PC-3 (cell line): Measurements from ENCODE around the gene TSPAN4. TPM values are rescaled to one million over a fixed set of nuclear protein-coding genes. Genes with fewer than 3 reads are reported as not detected.

ENCODE experiments used
- ATAC-seq: fragments of 200-7000 bp; cut with Tn5 transposase; 2 replicates; pipeline ENCODE4 v1.9.1; 2020; ENCODE audit warnings: mild to moderate bottlenecking, moderate library complexity
- BruUV-seq: library from RNA; stranded (reverse); fragments of 400-500 nt; replicated peaks from 2 replicates; lab custom pipeline; 2021; lab: Mats Ljungman, UMichigan
- CTCF ChIA-PET: fragments of 300-600 bp; sonication (Branson Sonifier 250); formaldehyde crosslinking; loops from one replicate; lab custom pipeline; 2022; ENCODE audit warnings: antibody characterized with exemption; lab: Charles Lee
- POLR2A ChIA-PET: fragments of 300-600 bp; sonication (Branson Sonifier 250); formaldehyde crosslinking; loops from one replicate; lab custom pipeline; 2022; ENCODE audit warnings: antibody characterized with exemption; ENCODE audit not compliant: unreplicated experiment; lab: Charles Lee
- DNase-seq: peaks from one replicate; pipeline ENCODE4 v3.0.0-alpha.2; 2015
- H2AFZ ChIP-seq: fragments of 300-600 bp; sonication (generic); 2 replicates; pipeline ENCODE4 v1.6.0; 2016; ENCODE audit warnings: antibody characterized with exemption, low read length
- H3F3A ChIP-seq: fragments of 300-600 bp; sonication (generic); one replicate; pipeline ENCODE4 v1.6.0; 2017; ENCODE audit warnings: antibody characterized with exemption, low read length, control low read depth, mild to moderate bottlenecking; ENCODE audit not compliant: unreplicated experiment
- H3K27ac ChIP-seq: fragments of 300-600 bp; sonication (generic); 2 replicates; pipeline ENCODE4 v1.5.1; 2016; ENCODE audit warnings: mild to moderate bottlenecking, low read length
- H3K27me3 ChIP-seq: fragments of 300-600 bp; sonication (generic); 2 replicates; pipeline ENCODE4 v1.6.1; 2016; ENCODE audit warnings: low read length, mixed read lengths
- H3K36me3 ChIP-seq: fragments of 300-600 bp; sonication (generic); 2 replicates; pipeline ENCODE4 v1.6.1; 2016; ENCODE audit warnings: low read depth, mixed run types, low read length, mixed read lengths
- H3K4me1 ChIP-seq: fragments of 300-600 bp; sonication (generic); 2 replicates; pipeline ENCODE4 v1.5.1; 2016; ENCODE audit warnings: low read length; ENCODE audit not compliant: insufficient read depth
- H3K4me2 ChIP-seq: fragments of 300-600 bp; sonication (generic); 2 replicates; pipeline ENCODE4 v1.6.0; 2016; ENCODE audit warnings: low read length
- H3K4me3 ChIP-seq: fragments of 300-600 bp; sonication (generic); 2 replicates; pipeline ENCODE4 v1.5.1; 2016; ENCODE audit warnings: mild to moderate bottlenecking, low read length, mixed read lengths
- H3K79me2 ChIP-seq: fragments of 300-600 bp; sonication (generic); 2 replicates; pipeline ENCODE4 v1.6.1; 2017; ENCODE audit warnings: low read length, mixed read lengths
- H3K9ac ChIP-seq: fragments of 300-600 bp; sonication (generic); 2 replicates; pipeline ENCODE4 v1.6.0; 2016; ENCODE audit warnings: mild to moderate bottlenecking, low read length
- H3K9me2 ChIP-seq: fragments of 300-600 bp; sonication (generic); replicated peaks from 2 replicates; pipeline ENCODE4 v1.6.1; 2016; ENCODE audit warnings: mixed run types, low read length, mixed read lengths
- H3K9me3 ChIP-seq: fragments of 300-600 bp; sonication (generic); 2 replicates; pipeline ENCODE4 v1.6.1; 2016; ENCODE audit warnings: low read length, mixed read lengths
- H4K20me1 ChIP-seq: fragments of 300-600 bp; sonication (generic); 2 replicates; pipeline ENCODE4 v1.6.1; 2016; ENCODE audit warnings: low read length, mixed read lengths
- EZH2 ChIP-seq: fragments of 300-600 bp; sonication (generic); IDR thresholded peaks from one replicate; pipeline ENCODE4 v1.6.1; 2017; ENCODE audit warnings: antibody characterized with exemption, mild to moderate bottlenecking, low read length; ENCODE audit not compliant: unreplicated experiment
- EZH2phosphoT487 ChIP-seq: fragments of 300-600 bp; sonication (generic); IDR thresholded peaks from 2 replicates; pipeline ENCODE4 v1.6.1; 2018; ENCODE audit warnings: mild to moderate bottlenecking, antibody characterized with exemption, low read length, borderline replicate concordance
- intact Hi-C: fragments of 100-400 bp; cut with micrococcal nuclease; formaldehyde crosslinking; loops from 2 replicates; pipeline ENCODE4 v1.9.0; 2023
- total RNA-seq: library from RNA; depleted of rRNA; stranded (reverse); fragments of >200 nt; gene quantifications from 2 replicates; pipeline ENCODE4 v1.2.3, GENCODE V29; 2014; rRNA removed
- TF ChIP-seq, protein P1 (sequence below): fragments of 300-600 bp; sonication (generic); conservative IDR thresholded peaks from 2 replicates; pipeline ENCODE4 v1.5.1; 2017; ENCODE audit warnings: antibody characterized with exemption, low read depth, mild to moderate bottlenecking, low read length

TSPAN4 gene
- total RNA-seq, 1 experiment from 2014 or later, result 121 TPM

DNA sequence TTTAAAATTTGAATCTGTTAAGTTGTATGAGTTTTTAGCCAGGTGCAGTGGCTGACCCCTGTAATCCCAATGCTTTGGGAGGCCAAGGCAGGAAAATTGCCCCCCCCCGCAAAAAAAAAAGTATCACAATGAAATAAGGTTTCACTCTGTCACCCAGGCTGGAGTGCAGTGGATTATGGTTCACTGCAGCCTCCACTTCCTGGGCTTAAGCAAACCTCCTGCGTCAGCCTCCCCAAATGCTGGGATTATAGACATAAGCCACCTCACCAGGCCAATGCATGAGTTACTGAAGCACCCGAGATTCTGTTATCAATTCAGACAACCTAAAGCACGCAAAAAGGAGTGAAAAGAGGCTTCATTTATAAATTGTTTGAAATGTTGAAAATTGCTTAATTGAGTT, 70.4 kb downstream of the TSPAN4 start:
- no peaks in the 10 kb centered on the region for H4K20me1 ChIP-seq
- POLR2A ChIA-PET, result no interaction called here
- H3K9me3 ChIP-seq, result no peaks in the 10 kb centered on the region
- no TSS peak for BruUV-seq
- TF ChIP-seq EZH2 (no peak), EZH2phosphoT487 (no peak)
- TF ChIP-seq, protein P1, sequence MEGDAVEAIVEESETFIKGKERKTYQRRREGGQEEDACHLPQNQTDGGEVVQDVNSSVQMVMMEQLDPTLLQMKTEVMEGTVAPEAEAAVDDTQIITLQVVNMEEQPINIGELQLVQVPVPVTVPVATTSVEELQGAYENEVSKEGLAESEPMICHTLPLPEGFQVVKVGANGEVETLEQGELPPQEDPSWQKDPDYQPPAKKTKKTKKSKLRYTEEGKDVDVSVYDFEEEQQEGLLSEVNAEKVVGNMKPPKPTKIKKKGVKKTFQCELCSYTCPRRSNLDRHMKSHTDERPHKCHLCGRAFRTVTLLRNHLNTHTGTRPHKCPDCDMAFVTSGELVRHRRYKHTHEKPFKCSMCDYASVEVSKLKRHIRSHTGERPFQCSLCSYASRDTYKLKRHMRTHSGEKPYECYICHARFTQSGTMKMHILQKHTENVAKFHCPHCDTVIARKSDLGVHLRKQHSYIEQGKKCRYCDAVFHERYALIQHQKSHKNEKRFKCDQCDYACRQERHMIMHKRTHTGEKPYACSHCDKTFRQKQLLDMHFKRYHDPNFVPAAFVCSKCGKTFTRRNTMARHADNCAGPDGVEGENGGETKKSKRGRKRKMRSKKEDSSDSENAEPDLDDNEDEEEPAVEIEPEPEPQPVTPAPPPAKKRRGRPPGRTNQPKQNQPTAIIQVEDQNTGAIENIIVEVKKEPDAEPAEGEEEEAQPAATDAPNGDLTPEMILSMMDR, result no peak
- H3K36me3 ChIP-seq, result no peaks in the 10 kb centered on the region; the same call in 1 of the 2 replicates
- no peak overlapping the region for H3K4me3 ChIP-seq
- H2AFZ ChIP-seq, result no peak overlapping the region
- ATAC-seq, result no peak
- no peaks in the 10 kb centered on the region for H3F3A ChIP-seq
- H3K27ac ChIP-seq, result no peak overlapping the region
- H3K9ac ChIP-seq, result no peak overlapping the region
- no peaks in the 10 kb centered on the region for H3K9me2 ChIP-seq
- H3K4me1 ChIP-seq, result peaks cover 16% of the 10 kb centered on the region
- no peaks in the 10 kb centered on the region for H3K27me3 ChIP-seq
- no peak for DNase-seq
- peaks cover 26% of the 10 kb centered on the region for H3K79me2 ChIP-seq
- H3K4me2 ChIP-seq, result no peak overlapping the region
- intact Hi-C loops, result no loop called here
- CTCF ChIA-PET, result no interaction called here

DNA sequence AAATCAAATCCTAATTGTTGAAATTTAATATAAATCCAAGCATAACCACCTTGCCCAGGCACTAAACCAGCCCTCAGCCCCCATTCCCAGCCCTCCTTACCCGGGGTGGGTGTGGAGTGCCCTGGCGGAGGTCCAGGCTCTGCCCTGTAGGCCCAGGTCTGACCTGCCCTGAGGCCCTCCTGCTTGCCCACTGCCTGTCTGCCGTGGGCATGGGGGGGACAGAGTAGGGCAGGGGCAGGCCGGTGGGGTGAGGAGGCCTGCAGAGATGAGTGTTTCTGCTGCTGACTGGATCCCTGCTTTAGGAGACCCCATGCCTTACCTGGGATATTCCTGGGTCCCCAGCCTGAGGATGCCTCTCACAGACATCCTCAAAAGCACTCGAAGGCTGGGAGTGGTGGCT, 71.6 kb downstream of the TSPAN4 start:
- DNase-seq (no peak), ATAC-seq (no peak)
- no peaks in the 10 kb centered on the region for H3F3A ChIP-seq
- H4K20me1 ChIP-seq, result no peaks in the 10 kb centered on the region
- BruUV-seq, result no TSS peak
- no peak for TF ChIP-seq EZH2phosphoT487
- TF ChIP-seq EZH2, result no peak
- no peaks in the 10 kb centered on the region for H3K9me2 ChIP-seq
- H3K27ac ChIP-seq, result no peak overlapping the region
- no peak overlapping the region for H3K4me3 ChIP-seq
- intact Hi-C loops, result no loop called here
- no peak overlapping the region for H3K4me2 ChIP-seq
- H3K9me3 ChIP-seq, result no peaks in the 10 kb centered on the region
- no peaks in the 10 kb centered on the region; the same call in 1 of the 2 replicates for H3K36me3 ChIP-seq
- POLR2A ChIA-PET, result no interaction called here
- CTCF ChIA-PET, result no interaction called here
- no peak overlapping the region for H2AFZ ChIP-seq
- no peaks in the 10 kb centered on the region for H3K27me3 ChIP-seq
- peaks cover 14% of the 10 kb centered on the region for H3K79me2 ChIP-seq
- H3K4me1 ChIP-seq, result peaks cover 12% of the 10 kb centered on the region
- H3K9ac ChIP-seq, result no peak overlapping the region

DNA sequence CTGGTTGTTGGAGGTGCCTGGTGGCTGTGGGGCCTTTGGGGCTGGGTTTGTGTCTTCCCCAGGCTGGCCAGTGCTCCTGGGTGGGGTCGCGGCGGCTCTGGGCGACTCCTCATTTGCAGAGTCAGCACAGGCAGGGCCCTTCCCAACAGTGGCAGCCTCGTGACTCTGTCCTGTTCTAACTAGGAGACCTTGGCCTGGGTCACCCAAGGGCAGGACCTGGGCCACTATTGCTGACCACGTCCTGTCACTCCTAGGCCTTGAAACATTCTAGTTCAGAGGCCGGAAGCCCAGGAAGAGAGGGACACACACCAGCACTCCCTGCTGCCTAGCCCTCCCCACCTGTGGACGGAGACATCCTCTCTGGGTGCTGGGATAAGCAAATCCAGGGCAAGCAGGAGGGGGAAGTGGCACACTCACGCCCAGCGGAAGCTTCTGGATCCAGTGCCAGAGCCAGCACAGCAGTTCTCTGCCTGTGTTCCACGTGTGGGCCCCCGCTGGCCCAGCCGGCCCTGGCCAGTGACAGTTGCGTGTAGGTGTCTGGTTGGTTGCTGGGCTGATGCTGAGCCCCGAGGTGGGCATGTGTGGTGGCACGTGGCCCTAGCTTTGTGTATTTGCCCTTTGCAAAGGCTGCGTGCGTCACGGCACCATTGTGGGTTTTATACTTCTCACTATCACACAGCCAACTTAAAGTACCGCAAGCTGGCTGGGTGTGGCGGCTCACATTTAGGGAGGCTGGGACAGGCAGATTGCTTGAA, 72.3 kb downstream of the TSPAN4 start:
- Histone ChIP-seq H4K20me1 (no peaks in the 10 kb centered on the region), H3K9me3 (no peaks in the 10 kb centered on the region), H3F3A (no peaks in the 10 kb centered on the region), H3K4me2 (no peak overlapping the region), H3K27me3 (no peaks in the 10 kb centered on the region), H3K4me1 (peaks cover 6% of the 10 kb centered on the region; the same call in 1 of the 2 replicates), H2AFZ (no peak overlapping the region), H3K79me2 (peaks cover 7% of the 10 kb centered on the region), H3K9ac (no peak overlapping the region), H3K27ac (no peak overlapping the region), H3K9me2 (no peaks in the 10 kb centered on the region), H3K36me3 (no peaks in the 10 kb centered on the region), H3K4me3 (no peak overlapping the region)
- no peak for TF ChIP-seq EZH2phosphoT487
- no peak for TF ChIP-seq EZH2
- TF ChIP-seq, protein P1, result no peak
- ChIA-PET CTCF (no interaction called here), POLR2A (no interaction called here)
- ATAC-seq (no peak), DNase-seq (no peak)
- no TSS peak for BruUV-seq
- intact Hi-C loops, result no loop called here

Other genes starting within 250 kb of the TSPAN4 start
- 80.8 and 95.7 TPM in 2 replicates for gene IRF7, start 226.9 kb upstream of the TSPAN4 start, total RNA-seq
- not detected in 2 replicates for gene CDHR5, start 217.9 kb upstream of the TSPAN4 start, total RNA-seq
- 2.2 TPM in 1 of 2 replicates, not detected in the other for gene SCT, start 215.7 kb upstream of the TSPAN4 start, total RNA-seq
- 0.11 TPM in 1 of 2 replicates, not detected in the other for gene DRD4, start 205.6 kb upstream of the TSPAN4 start, total RNA-seq
- gene DEAF1, start 147.6 kb upstream of the TSPAN4 start, total RNA-seq, result 31.9 and 42.8 TPM in 2 replicates
- 10.8 and 16.2 TPM in 2 replicates for gene TMEM80, start 147.0 kb upstream of the TSPAN4 start, total RNA-seq
- 127 and 200 TPM in 2 replicates for gene EPS8L2, start 136.6 kb upstream of the TSPAN4 start, total RNA-seq
- 287 and 326 TPM in 2 replicates for gene TALDO1, start 95.4 kb upstream of the TSPAN4 start, total RNA-seq
- 38.9 and 39.7 TPM in 2 replicates for gene GATD1, start 65.4 kb upstream of the TSPAN4 start, total RNA-seq
- not detected in 2 replicates for gene CEND1, start 52.8 kb upstream of the TSPAN4 start, total RNA-seq
- gene SLC25A22, start 44.6 kb upstream of the TSPAN4 start, total RNA-seq, result 32.7 and 42.3 TPM in 2 replicates
- gene PIDD1, start 37.6 kb upstream of the TSPAN4 start, total RNA-seq, result 11.7 and 14.9 TPM in 2 replicates
- gene RPLP2, start 32.9 kb upstream of the TSPAN4 start, total RNA-seq, result 897 and 964 TPM in 2 replicates
- 40.2 and 41.4 TPM in 2 replicates for gene PNPLA2, start 23.9 kb upstream of the TSPAN4 start, total RNA-seq
- 10.6 and 19.8 TPM in 2 replicates for gene CRACR2B, start 14.9 kb upstream of the TSPAN4 start, total RNA-seq
- 469 and 490 TPM in 2 replicates for gene CD151, start 9.9 kb upstream of the TSPAN4 start, total RNA-seq
- 661 and 1,148 TPM in 2 replicates for gene POLR2L, start 323 bp upstream of the TSPAN4 start, total RNA-seq
- 70.2 and 116 TPM in 2 replicates for gene CHID1, start 68.0 kb downstream of the TSPAN4 start, total RNA-seq
- gene AP2A2, start 83.0 kb downstream of the TSPAN4 start, total RNA-seq, result 29.6 and 42.8 TPM in 2 replicates
- gene MUC6, start 193.9 kb downstream of the TSPAN4 start, total RNA-seq, result 0.18 and 0.23 TPM in 2 replicates
- gene MUC2, start 232.0 kb downstream of the TSPAN4 start, total RNA-seq, result 0.26 and 0.40 TPM in 2 replicates